ENCODE results near the gene CFAP97D2. TPM values are rescaled to one million over a fixed set of nuclear protein-coding genes. Genes with fewer than 3 reads are reported as not detected.

The CFAP97D2 gene
- total RNA-seq, 1 experiment from 2014 or later: not detected

GRCh38 chr13:114229506-114229905, 50.4 kb downstream of the CFAP97D2 start (continued):
- TF ChIP-seq CTCF (IDR thresholded peaks at IDR 0.05) (no peak), ATF2 (CRISPR knock-in tag; IDR thresholded peaks at IDR 0.05; ENCODE audit: borderline replicate concordance, low read depth) (no peak), ZNF512 (CRISPR knock-in tag; IDR thresholded peaks at IDR 0.05; ENCODE audit: borderline replicate concordance) (no peak), PREB (CRISPR knock-in tag; IDR thresholded peaks at IDR 0.05; ENCODE audit: borderline replicate concordance) (no peak), EMX1 (CRISPR knock-in tag; IDR thresholded peaks at IDR 0.05) (no peak), FOXJ3 (CRISPR knock-in tag; IDR thresholded peaks at IDR 0.05; ENCODE audit: borderline replicate concordance) (no peak), SMAD4 (CRISPR knock-in tag; IDR thresholded peaks at IDR 0.05) (no peak), MXD4 (CRISPR knock-in tag; IDR thresholded peaks at IDR 0.05; ENCODE audit: borderline replicate concordance) (no peak)

- DNase-seq (ENCODE audit: low spot score) (peak; percentile 43), ATAC-seq (no peak)
- TF ChIP-seq E2F4 (CRISPR knock-in tag; IDR thresholded peaks at IDR 0.05; ENCODE audit: borderline replicate concordance, low read depth): no peak
- TF ChIP-seq ZNF219 (CRISPR knock-in tag; IDR thresholded peaks at IDR 0.05; ENCODE audit: borderline replicate concordance): no peak
- TF ChIP-seq ARID4B (CRISPR knock-in tag; IDR thresholded peaks at IDR 0.05; ENCODE audit: borderline replicate concordance): no peak
- no peak for TF ChIP-seq ATF1 (CRISPR knock-in tag; IDR thresholded peaks at IDR 0.05)
- no peak for TF ChIP-seq ZNF281 (CRISPR knock-in tag; IDR thresholded peaks at IDR 0.05)
- TF ChIP-seq MAX (CRISPR knock-in tag; IDR thresholded peaks at IDR 0.05): no peak; the same call in 1 of the 2 replicates
- TF ChIP-seq HMGA2 (CRISPR knock-in tag; IDR thresholded peaks at IDR 0.05): no peak
- no peak for TF ChIP-seq OVOL2 (CRISPR knock-in tag; IDR thresholded peaks at IDR 0.05; ENCODE audit: borderline replicate concordance)
- no peak for TF ChIP-seq NR2C2 (CRISPR knock-in tag; IDR thresholded peaks at IDR 0.05)
- TF ChIP-seq ATF2 (CRISPR knock-in tag; IDR thresholded peaks at IDR 0.05; ENCODE audit: borderline replicate concordance, low read depth): no peak
- peak overlapping the region; percentile 9 for H3K4me3 Mint-ChIP-seq
- H3K27ac Mint-ChIP-seq: peak overlapping the region; percentile 79
- ChIA-PET CTCF (interaction anchor here (0.8 kb wide), 1 partner anchor 118 kb away, joined by 3 read pairs; no protein-coding TSS in a partner anchor), POLR2A (no interaction called here)
- H3K36me3 Mint-ChIP-seq: peaks cover 3% of the 10 kb centered on the region
- H3K27me3 Mint-ChIP-seq (ENCODE audit: low read depth): peaks cover 19% of the 10 kb centered on the region
- H3K4me1 Mint-ChIP-seq: peaks cover 61% of the 10 kb centered on the region
- H3K9me3 Mint-ChIP-seq: peaks cover 8% of the 10 kb centered on the region
These were observed 51.1 kb downstream of the CFAP97D2 start for GRCh38 chr13:114230117-114230516.

Measured in WTC11 (cell line).